A549 (cell line): ENCODE data around the gene SLC18A3. TPM values are rescaled to one million over a fixed set of nuclear protein-coding genes. Genes with fewer than 3 reads are reported as not detected.

Source experiments
- ATAC-seq, 2 experiments: fragments of 200-7000 bp in 1 of 2; fragments of >200 bp in 1 of 2; cut with Nextera tagmentation in 1 of 2; cut with Tn5 transposase in 1 of 2; 3 replicates each; pipeline versions ENCODE4 v1.8.0 to v1.9.1; 2018 to 2020; ENCODE audit warnings: mild to moderate bottlenecking in 1 of 2, moderate library complexity in 1 of 2
- CTCF ChIA-PET: fragments of 300-600 bp; sonication (Branson Sonifier 250); formaldehyde crosslinking; extraction: SDS; loops from one replicate; lab custom pipeline; 2021; ENCODE audit warnings: antibody characterized with exemption, inconsistent platforms; lab: Yijun Ruan, JAX
- POLR2A ChIA-PET: fragments of 350-600 bp; formaldehyde crosslinking; extraction: SDS; loops from one replicate; lab custom pipeline; 2021; ENCODE audit warnings: antibody characterized with exemption, inconsistent platforms; lab: Yijun Ruan, JAX
- DNase-seq, 2 experiments: peaks; one replicate each; pipeline versions ENCODE4 v3.0.0 to v3.0.0-alpha.2; 2011 to 2016; ENCODE audit warnings: low read depth in 1 of 2, low spot score in 1 of 2
- FAIRE-seq: peaks from 2 replicates; lab custom pipeline; 2011; peaks lifted over from hg19 to GRCh38; lab: Jason Lieb, UNC
- H3K27ac ChIP-seq, 2 experiments: fragments of >200 bp; sonication (Bioruptor Twin); formaldehyde crosslinking; 3 replicates each; pipeline ENCODE4 v1.5.1; 2016 to 2017
- H3K4me1 ChIP-seq: fragments of >200 bp; sonication (Bioruptor Twin); formaldehyde crosslinking; 3 replicates; pipeline ENCODE4 v1.6.1; 2016
- H3K4me2 ChIP-seq: fragments of >200 bp; sonication (Bioruptor Twin); formaldehyde crosslinking; 3 replicates; pipeline ENCODE4 v1.6.1; 2016
- H3K4me3 ChIP-seq: fragments of >200 bp; sonication (Bioruptor Twin); formaldehyde crosslinking; 3 replicates; pipeline ENCODE4 v1.5.1; 2016
- H3K9me3 ChIP-seq: fragments of >200 bp; sonication (Bioruptor Twin); formaldehyde crosslinking; 3 replicates; pipeline ENCODE4 v1.6.1; 2016
- BHLHE40 ChIP-seq: IDR thresholded peaks from 2 replicates; pipeline ENCODE4 v1.6.1; 2012; ENCODE audit warnings: low read depth, low read length, inconsistent platforms
- CBX8 ChIP-seq: fragments of 200-600 bp; sonication (generic); IDR thresholded peaks from 2 replicates; pipeline ENCODE4 v1.6.1; 2016
- CEBPB ChIP-seq, 2 experiments: fragments of >200 bp in 1 of 2; sonication (Bioruptor Twin) in 1 of 2; formaldehyde crosslinking in 1 of 2; IDR thresholded peaks; 2 replicates each; pipeline ENCODE4 v1.6.1; 2012 to 2016
- CHD2 ChIP-seq: fragments of 150-350 bp; IDR thresholded peaks from 2 replicates; pipeline ENCODE4 v1.6.1; 2014; ENCODE audit warnings: low read length; ENCODE audit not compliant: partially characterized antibody
- CHD4 ChIP-seq: fragments of 200-600 bp; sonication (generic); IDR thresholded peaks from 2 replicates; pipeline ENCODE4 v1.6.1; 2016; ENCODE audit warnings: antibody characterized with exemption, mild to moderate bottlenecking, borderline replicate concordance
- EHF ChIP-seq: fragments of 250-450 bp; sonication (Bioruptor Pico); IDR thresholded peaks from 2 replicates; pipeline ENCODE4 v1.5.0; 2020; ENCODE audit warnings: mild to moderate bottlenecking
- EHMT2 ChIP-seq: fragments of 200-600 bp; sonication (generic); IDR thresholded peaks from 2 replicates; pipeline ENCODE4 v1.6.1; 2016; ENCODE audit warnings: antibody characterized with exemption, low read depth, mild to moderate bottlenecking, moderate library complexity
- EP300 ChIP-seq, 2 experiments: fragments of >200 bp; sonication (Bioruptor Twin); formaldehyde crosslinking; IDR thresholded peaks; 2 replicates in 1 of 2; 3 replicates in 1 of 2; pipeline ENCODE4 v1.6.1; 2016 to 2017
- ESRRA ChIP-seq: fragments of 150-350 bp; IDR thresholded peaks from 2 replicates; pipeline ENCODE4 v1.6.1; 2014; ENCODE audit warnings: mild to moderate bottlenecking, low read length, borderline replicate concordance
- FOSB ChIP-seq: fragments of 250-450 bp; sonication (Bioruptor Pico); IDR thresholded peaks from 2 replicates; pipeline ENCODE4 v1.5.0; 2020; ENCODE audit warnings: mild to moderate bottlenecking, moderate library complexity
- FOSL2 ChIP-seq, 2 experiments: fragments of 450-650 bp in 1 of 2; fragments of >200 bp in 1 of 2; sonication (Bioruptor Twin) in 1 of 2; formaldehyde crosslinking; IDR thresholded peaks; 2 replicates each; pipeline versions ENCODE4 v1.5.0 to v1.6.1; 2016 to 2020; ENCODE audit warnings: mild to moderate bottlenecking in 1 of 2, moderate library complexity in 1 of 2
- FOXS1 ChIP-seq: fragments of 250-450 bp; sonication (Bioruptor Pico); IDR thresholded peaks from 2 replicates; pipeline ENCODE4 v1.5.0; 2020; ENCODE audit warnings: mild to moderate bottlenecking, moderate library complexity
- GATA3 ChIP-seq: IDR thresholded peaks from 2 replicates; pipeline ENCODE4 v1.6.1; 2012; ENCODE audit warnings: borderline replicate concordance
- HDAC2 ChIP-seq: fragments of 200-600 bp; sonication (generic); IDR thresholded peaks from 2 replicates; pipeline ENCODE4 v1.6.1; 2016
- HEYL ChIP-seq: fragments of 250-450 bp; sonication (Bioruptor Pico); IDR thresholded peaks from 2 replicates; pipeline ENCODE4 v1.8.0; 2021; ENCODE audit warnings: mild to moderate bottlenecking, moderate library complexity
- JUN ChIP-seq, 2 experiments: fragments of >200 bp; sonication (Bioruptor Twin); formaldehyde crosslinking; IDR thresholded peaks; 2 replicates in 1 of 2; 3 replicates in 1 of 2; pipeline ENCODE4 v1.6.1; 2016 to 2017
- KDM1A ChIP-seq: fragments of 200-600 bp; sonication (generic); IDR thresholded peaks from 2 replicates; pipeline ENCODE4 v1.6.1; 2016; ENCODE audit warnings: low read depth, mild to moderate bottlenecking
- KDM5A ChIP-seq: fragments of 200-600 bp; sonication (generic); IDR thresholded peaks from 2 replicates; pipeline ENCODE4 v1.6.1; 2016; ENCODE audit warnings: antibody characterized with exemption, mild to moderate bottlenecking
- MAFK ChIP-seq: fragments of 450-650 bp; IDR thresholded peaks from 2 replicates; pipeline ENCODE4 v1.6.1; 2014; ENCODE audit not compliant: partially characterized antibody
- MAZ ChIP-seq: fragments of 150-350 bp; IDR thresholded peaks from 2 replicates; pipeline ENCODE4 v1.6.1; 2014; ENCODE audit warnings: antibody characterized with exemption, low read depth, low read length, borderline replicate concordance
- NFE2L2 ChIP-seq: fragments of 150-350 bp; conservative IDR thresholded peaks from 2 replicates; pipeline ENCODE4 v1.6.1; 2014; ENCODE audit warnings: low read length
- NR3C1 ChIP-seq: fragments of >200 bp; sonication (Bioruptor Twin); formaldehyde crosslinking; IDR thresholded peaks from 3 replicates; pipeline ENCODE4 v1.6.1; 2017
- PHF8 ChIP-seq: fragments of 200-600 bp; sonication (generic); IDR thresholded peaks from 2 replicates; pipeline ENCODE4 v1.6.1; 2016; ENCODE audit warnings: low read depth, mild to moderate bottlenecking, antibody characterized with exemption, moderate library complexity, borderline replicate concordance
- POLR2A ChIP-seq: IDR thresholded peaks from 2 replicates; pipeline ENCODE4 v1.6.1; 2012; ENCODE audit warnings: mild to moderate bottlenecking, low read length
- POLR2AphosphoS2 ChIP-seq: conservative IDR thresholded peaks from 2 replicates; pipeline ENCODE4 v1.6.1; 2012; ENCODE audit warnings: low read length, improper control_type of control experiment, inconsistent platforms
- RAD21 ChIP-seq, 2 experiments: fragments of >200 bp in 1 of 2; sonication (Bioruptor Twin) in 1 of 2; formaldehyde crosslinking in 1 of 2; IDR thresholded peaks in 1 of 2; conservative IDR thresholded peaks in 1 of 2; 2 replicates in 1 of 2; 3 replicates in 1 of 2; pipeline ENCODE4 v1.6.1; 2012 to 2018; ENCODE audit warnings: inconsistent platforms in 1 of 2
- RARB ChIP-seq: fragments of 250-450 bp; sonication (Bioruptor Pico); IDR thresholded peaks from 2 replicates; pipeline ENCODE4 v1.8.0; 2021; ENCODE audit warnings: mild to moderate bottlenecking, moderate library complexity
- RCOR1 ChIP-seq: fragments of 150-350 bp; IDR thresholded peaks from 2 replicates; pipeline ENCODE4 v1.6.1; 2014; ENCODE audit warnings: antibody characterized with exemption, low read length, low read depth
- RFX5 ChIP-seq: fragments of 450-650 bp; IDR thresholded peaks from 2 replicates; pipeline ENCODE4 v1.7.1; 2014; ENCODE audit warnings: antibody characterized with exemption, mild to moderate bottlenecking, moderate library complexity
- RNF2 ChIP-seq: fragments of 200-600 bp; sonication (generic); IDR thresholded peaks from 2 replicates; pipeline ENCODE4 v1.6.1; 2016; ENCODE audit warnings: low read depth, mild to moderate bottlenecking, antibody characterized with exemption, moderate library complexity, borderline replicate concordance
- TFCP2L1 ChIP-seq: fragments of 250-450 bp; sonication (Bioruptor Pico); IDR thresholded peaks from 2 replicates; pipeline ENCODE4 v1.5.0; 2021; ENCODE audit warnings: mild to moderate bottlenecking
- ZNF302 ChIP-seq: fragments of 250-450 bp; sonication (Bioruptor Pico); IDR thresholded peaks from 2 replicates; pipeline ENCODE4 v1.9.0; 2021; ENCODE audit warnings: inconsistent platforms, mild to moderate bottlenecking, moderate library complexity
- ZSCAN20 ChIP-seq: fragments of 250-450 bp; sonication (Bioruptor Pico); IDR thresholded peaks from 2 replicates; pipeline ENCODE4 v1.8.0; 2022; ENCODE audit warnings: mild to moderate bottlenecking, moderate library complexity
- WGBS: methylation state at CpG from one replicate; pipeline ENCODE4 v1.1.6; 2017; ENCODE audit errors: missing lambda C conversion rate; 5-methylcytosine and 5-hydroxymethylcytosine counted together
- polyA plus RNA-seq, 4 experiments: library from polyadenylated mRNA; depleted of rRNA in 3 of 4; stranded (reverse); fragments of >200 nt; fragmentation: RNase III in 1 of 4; extraction: RNeasy Plus Mini Kit Qiagen cat#74134 plus additional on column Dnase treatment in 1 of 4; gene quantifications; 2 replicates in 3 of 4; 3 replicates in 1 of 4; pipeline ENCODE4 v1.2.3, GENCODE V29; 2011 to 2017
- TF ChIP-seq, protein P1 (sequence below): fragments of 150-350 bp; IDR thresholded peaks from 2 replicates; pipeline ENCODE4 v1.6.1; 2014; ENCODE audit warnings: low read depth, mild to moderate bottlenecking, low read length
- TF ChIP-seq, protein P2 (sequence below): IDR thresholded peaks from 2 replicates; pipeline ENCODE4 v1.6.1; 2012
- TF ChIP-seq, protein P3 (sequence below): fragments of >200 bp; sonication (Bioruptor Twin); formaldehyde crosslinking; IDR thresholded peaks from 2 replicates; pipeline ENCODE4 v1.6.1; 2016
- TF ChIP-seq, protein P4 (sequence below): fragments of 450-650 bp; IDR thresholded peaks from 2 replicates; pipeline ENCODE4 v1.6.1; 2014; ENCODE audit warnings: antibody characterized with exemption

SLC18A3 gene
- polyA plus RNA-seq, 2 of the 4 experiments (the other 2 are of a cell fraction) = not detected

DNA sequence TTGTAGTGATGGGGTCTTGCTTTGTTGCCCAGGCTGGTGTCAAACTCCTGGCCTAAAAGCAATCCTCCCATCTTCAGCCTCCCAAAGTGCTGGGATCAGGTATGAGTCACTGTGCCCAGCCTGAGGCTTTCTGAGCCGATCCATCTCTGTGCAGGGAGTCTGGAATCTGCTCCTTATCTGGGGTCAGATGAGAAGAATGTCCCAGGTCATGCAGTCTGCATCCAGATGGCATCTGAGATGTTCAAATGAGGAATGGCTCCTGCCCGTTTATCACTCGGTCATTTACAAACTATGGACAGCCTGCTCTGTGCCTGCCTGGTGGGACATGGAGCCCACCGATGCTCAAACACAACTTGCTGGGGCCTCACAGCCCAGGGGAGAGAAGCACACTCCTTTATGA, 11.1 kb upstream of the SLC18A3 start:
- TF ChIP-seq CBX8 (no peak), MAZ (no peak), TFCP2L1 (CRISPR knock-in tag) (no peak), MAFK (no peak), EP300 (IDR thresholded peaks at IDR 0.05) (no peak), POLR2AphosphoS2 (no peak), POLR2A (no peak), FOSL2 (IDR thresholded peaks at IDR 0.05) (no peak), FOSL2 (CRISPR knock-in tag; IDR thresholded peaks at IDR 0.05) (no peak), GATA3 (no peak)
- TF ChIP-seq, protein P1, sequence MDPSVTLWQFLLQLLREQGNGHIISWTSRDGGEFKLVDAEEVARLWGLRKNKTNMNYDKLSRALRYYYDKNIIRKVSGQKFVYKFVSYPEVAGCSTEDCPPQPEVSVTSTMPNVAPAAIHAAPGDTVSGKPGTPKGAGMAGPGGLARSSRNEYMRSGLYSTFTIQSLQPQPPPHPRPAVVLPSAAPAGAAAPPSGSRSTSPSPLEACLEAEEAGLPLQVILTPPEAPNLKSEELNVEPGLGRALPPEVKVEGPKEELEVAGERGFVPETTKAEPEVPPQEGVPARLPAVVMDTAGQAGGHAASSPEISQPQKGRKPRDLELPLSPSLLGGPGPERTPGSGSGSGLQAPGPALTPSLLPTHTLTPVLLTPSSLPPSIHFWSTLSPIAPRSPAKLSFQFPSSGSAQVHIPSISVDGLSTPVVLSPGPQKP = no peak
- ATAC-seq (no peak), FAIRE-seq (no peak), DNase-seq (no peak)
- no peak overlapping the region for H3K4me3 ChIP-seq
- no peaks in the 10 kb centered on the region for H3K9me3 ChIP-seq
- no peak overlapping the region for H3K27ac ChIP-seq
- no peaks in the 10 kb centered on the region for H3K4me1 ChIP-seq
- no peak overlapping the region for H3K4me2 ChIP-seq
- ChIA-PET CTCF (no interaction called here), POLR2A (no interaction called here)
- 11% methylated on average over 4 of the region's 4 CpGs for WGBS

DNA sequence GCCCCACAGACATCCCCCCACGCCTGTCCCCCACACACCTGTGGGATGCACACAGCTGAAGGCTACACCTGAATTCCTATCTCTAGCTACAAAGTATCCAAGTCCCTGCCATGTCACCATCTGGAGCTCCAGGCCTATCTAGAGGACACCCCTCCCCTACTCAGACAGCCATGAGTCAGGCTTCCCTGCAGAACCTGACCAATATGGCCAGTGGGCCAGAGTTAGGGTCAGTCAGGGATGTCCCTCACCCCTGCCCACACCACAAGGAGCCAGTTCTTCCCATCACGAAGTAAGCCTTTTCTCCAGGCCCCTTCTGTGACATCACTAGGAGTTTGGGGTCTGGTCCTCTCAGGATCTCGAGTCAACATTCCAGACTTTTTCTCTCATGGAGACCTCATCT, 10.6 kb upstream of the SLC18A3 start:
- no peak for FAIRE-seq
- Histone ChIP-seq H3K4me1 (no peaks in the 10 kb centered on the region), H3K4me2 (no peak overlapping the region), H3K9me3 (no peaks in the 10 kb centered on the region), H3K27ac (no peak overlapping the region), H3K4me3 (no peak overlapping the region)
- 20% methylated on average over 3 of the region's 3 CpGs for WGBS
- CTCF ChIA-PET = no interaction called here
- POLR2A ChIA-PET = no interaction called here
- no peak for TF ChIP-seq FOXS1 (CRISPR knock-in tag)
- TF ChIP-seq, protein P2, sequence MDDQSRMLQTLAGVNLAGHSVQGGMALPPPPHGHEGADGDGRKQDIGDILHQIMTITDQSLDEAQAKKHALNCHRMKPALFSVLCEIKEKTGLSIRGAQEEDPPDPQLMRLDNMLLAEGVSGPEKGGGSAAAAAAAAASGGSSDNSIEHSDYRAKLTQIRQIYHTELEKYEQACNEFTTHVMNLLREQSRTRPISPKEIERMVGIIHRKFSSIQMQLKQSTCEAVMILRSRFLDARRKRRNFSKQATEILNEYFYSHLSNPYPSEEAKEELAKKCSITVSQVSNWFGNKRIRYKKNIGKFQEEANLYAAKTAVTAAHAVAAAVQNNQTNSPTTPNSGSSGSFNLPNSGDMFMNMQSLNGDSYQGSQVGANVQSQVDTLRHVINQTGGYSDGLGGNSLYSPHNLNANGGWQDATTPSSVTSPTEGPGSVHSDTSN = no peak
- TF ChIP-seq KDM5A = no peak
- no peak for TF ChIP-seq FOSB (CRISPR knock-in tag)
- no peak for TF ChIP-seq CHD2
- TF ChIP-seq, protein P3, sequence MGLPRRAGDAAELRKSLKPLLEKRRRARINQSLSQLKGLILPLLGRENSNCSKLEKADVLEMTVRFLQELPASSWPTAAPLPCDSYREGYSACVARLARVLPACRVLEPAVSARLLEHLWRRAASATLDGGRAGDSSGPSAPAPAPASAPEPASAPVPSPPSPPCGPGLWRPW = no peak
- no peak for TF ChIP-seq PHF8
- TF ChIP-seq EHMT2 = no peak
- TF ChIP-seq RAD21 (conservative IDR thresholded peaks at IDR 0.05 in 1 of 2, IDR thresholded peaks at IDR 0.05 in 1 of 2) = no peak
- TF ChIP-seq RFX5 = no peak
- no peak for TF ChIP-seq MAZ
- no peak for TF ChIP-seq HEYL
- TF ChIP-seq FOSL2 (IDR thresholded peaks at IDR 0.05) = no peak
- no peak for TF ChIP-seq FOSL2 (CRISPR knock-in tag; IDR thresholded peaks at IDR 0.05)
- no peak for TF ChIP-seq CEBPB (IDR thresholded peaks at IDR 0.05)
- TF ChIP-seq EP300 (IDR thresholded peaks at IDR 0.05) = no peak
- no peak for TF ChIP-seq ZNF302 (CRISPR knock-in tag)
- TF ChIP-seq ZSCAN20 (CRISPR knock-in tag) = no peak
- no peak for DNase-seq
- no peak for ATAC-seq

DNA sequence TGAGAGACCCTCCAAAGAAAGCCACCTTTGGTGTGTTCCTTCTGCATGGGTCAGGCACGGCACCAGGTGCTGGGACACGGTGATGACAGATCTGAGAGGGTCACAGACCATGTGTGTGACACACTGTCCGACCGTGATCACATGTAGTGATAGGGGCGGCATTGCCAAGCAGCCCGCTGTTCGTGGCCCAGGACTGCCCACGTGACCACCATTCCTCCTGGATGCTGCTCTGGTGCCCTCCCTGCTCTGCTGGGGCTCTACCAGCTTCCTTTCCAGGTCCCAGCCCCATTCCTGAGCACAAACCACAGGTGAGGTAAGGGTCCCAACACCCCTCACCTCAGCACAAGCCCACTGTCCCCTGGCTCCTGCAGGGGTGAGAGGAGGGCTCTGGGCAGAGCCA, 10.1 kb upstream of the SLC18A3 start:
- Histone ChIP-seq H3K4me2 (no peak overlapping the region), H3K4me1 (no peaks in the 10 kb centered on the region), H3K9me3 (no peaks in the 10 kb centered on the region), H3K27ac (no peak overlapping the region), H3K4me3 (no peak overlapping the region)
- FAIRE-seq = no peak
- ATAC-seq = no peak
- POLR2A ChIA-PET = no interaction called here
- CTCF ChIA-PET = no interaction called here
- DNase-seq = no peak
- 44% methylated on average over 5 of the region's 8 CpGs for WGBS
- TF ChIP-seq HDAC2 (no peak), RCOR1 (no peak), POLR2AphosphoS2 (no peak), NFE2L2 (no peak), EHF (no peak), TFCP2L1 (CRISPR knock-in tag) (no peak), EP300 (IDR thresholded peaks at IDR 0.05) (no peak), RARB (CRISPR knock-in tag) (no peak), KDM1A (no peak), RNF2 (no peak), ZSCAN20 (CRISPR knock-in tag) (no peak), CHD4 (no peak), BHLHE40 (no peak), NR3C1 (no peak), JUN (IDR thresholded peaks at IDR 0.05) (no peak), ESRRA (no peak)
- TF ChIP-seq, protein P4, sequence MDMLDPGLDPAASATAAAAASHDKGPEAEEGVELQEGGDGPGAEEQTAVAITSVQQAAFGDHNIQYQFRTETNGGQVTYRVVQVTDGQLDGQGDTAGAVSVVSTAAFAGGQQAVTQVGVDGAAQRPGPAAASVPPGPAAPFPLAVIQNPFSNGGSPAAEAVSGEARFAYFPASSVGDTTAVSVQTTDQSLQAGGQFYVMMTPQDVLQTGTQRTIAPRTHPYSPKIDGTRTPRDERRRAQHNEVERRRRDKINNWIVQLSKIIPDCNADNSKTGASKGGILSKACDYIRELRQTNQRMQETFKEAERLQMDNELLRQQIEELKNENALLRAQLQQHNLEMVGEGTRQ = no peak
